ENCODE results near the gene E2F6. TPM values are rescaled to one million over a fixed set of nuclear protein-coding genes. Genes with fewer than 3 reads are reported as not detected.

The E2F6 gene
- total and polyA plus RNA-seq, 2 of the 13 experiments (the other 11 are each of a cell fraction or from before 2014, with no cell fraction given) = 27.3 to 36.0 TPM

GRCh38 chr2:11411768-11412448 is 54.1 kb downstream of the E2F6 start (continued):
- no peak for TF ChIP-seq SRSF9 (IDR thresholded peaks at IDR 0.05; ENCODE audit: borderline replicate concordance, insufficient read depth, low read depth, low read length, poor library complexity, severe bottlenecking)
- no peak for TF ChIP-seq SIX1 (CRISPR knock-in tag; IDR thresholded peaks at IDR 0.05; ENCODE audit: borderline replicate concordance)
- TF ChIP-seq SETDB1 (CRISPR knock-in tag; IDR thresholded peaks at IDR 0.05; ENCODE audit: borderline replicate concordance) = no peak
- no peak for TF ChIP-seq ZNF816 (CRISPR knock-in tag; IDR thresholded peaks at IDR 0.05; ENCODE audit: borderline replicate concordance)
- TF ChIP-seq YY1 (IDR thresholded peaks at IDR 0.05; ENCODE audit: insufficient read depth, insufficient replicate concordance, low read depth, low read length) = no peak
- no peak for TF ChIP-seq ZUFSP (CRISPR knock-in tag; IDR thresholded peaks at IDR 0.05; ENCODE audit: borderline replicate concordance)
- TF ChIP-seq BRF2 (CRISPR knock-in tag; IDR thresholded peaks at IDR 0.05) = no peak
- 0 out of 2 replicates have a peak, but pooled peaks have one; percentile 14 for TF ChIP-seq FLYWCH1 (CRISPR knock-in tag; IDR thresholded peaks at IDR 0.05)
- no peak for TF ChIP-seq ZNF160 (CRISPR knock-in tag; IDR thresholded peaks at IDR 0.05)
- peak; percentile 63; the same call in 1 of the 2 replicates for TF ChIP-seq CBX5 (CRISPR knock-in tag; IDR thresholded peaks at IDR 0.05; ENCODE audit: borderline replicate concordance)
- no peak for TF ChIP-seq REL (CRISPR knock-in tag; conservative IDR thresholded peaks at IDR 0.05)
- TF ChIP-seq EHMT2 (IDR thresholded peaks at IDR 0.05; ENCODE audit: borderline replicate concordance, low read depth, low read length) = no peak
- no peak for TF ChIP-seq ZNF367 (CRISPR knock-in tag; IDR thresholded peaks at IDR 0.05; ENCODE audit: borderline replicate concordance)
- TF ChIP-seq CHD2 (IDR thresholded peaks at IDR 0.05; ENCODE audit: low read depth, low read length) = no peak
- TF ChIP-seq MBNL3 (CRISPR knock-in tag; conservative IDR thresholded peaks at IDR 0.05) = no peak
- no peak for TF ChIP-seq MIER2 (CRISPR knock-in tag; IDR thresholded peaks at IDR 0.05)
- TF ChIP-seq ZNF646 (CRISPR knock-in tag; IDR thresholded peaks at IDR 0.05) = no peak
- TF ChIP-seq ASH2L (IDR thresholded peaks at IDR 0.05; ENCODE audit: insufficient read length, low read depth, low read length) = no peak
- TF ChIP-seq NCOA1 (CRISPR knock-in tag; IDR thresholded peaks at IDR 0.05) = no peak
- TF ChIP-seq ZFX (CRISPR knock-in tag; IDR thresholded peaks at IDR 0.05; ENCODE audit: low read depth) = no peak
- peak; percentile 93 for TF ChIP-seq RAD21 (CRISPR knock-in tag; IDR thresholded peaks at IDR 0.05)

Data from HepG2 (cell line).